HepG2 (cell line): ENCODE results near the gene PCBP1. TPM values are rescaled to one million over a fixed set of nuclear protein-coding genes. Genes with fewer than 3 reads are reported as not detected.

Experiments
- AKNA ChIP-seq: sonication (generic); formaldehyde crosslinking; IDR thresholded peaks from 2 replicates; pipeline ENCODE4 v1.4.0; 2020; ENCODE audit warnings: missing genetic modification reagents, borderline replicate concordance
- CBX2 ChIP-seq, 2 experiments: fragments of 200-600 bp in 1 of 2; sonication (generic); formaldehyde crosslinking in 1 of 2; IDR thresholded peaks; 2 replicates each; pipeline versions ENCODE4 v1.7.0 to v1.8.1; 2018 to 2022; ENCODE audit warnings: low read depth in 2 of 2, low read length in 1 of 2, mild to moderate bottlenecking in 1 of 2, missing genetic modification reagents in 1 of 2
- DNMT3B ChIP-seq: conservative IDR thresholded peaks from 2 replicates; pipeline ENCODE4 v1.6.1; 2016; ENCODE audit warnings: missing biosample characterization, control low read depth
- ETV5 ChIP-seq: IDR thresholded peaks from 2 replicates; pipeline ENCODE4 v1.6.1; 2018; ENCODE audit warnings: missing biosample characterization, missing genetic modification reagents, inconsistent platforms, borderline replicate concordance
- HOMEZ ChIP-seq: IDR thresholded peaks from 2 replicates; pipeline ENCODE4 v1.6.1; 2016; ENCODE audit warnings: low read depth
- IRF1 ChIP-seq: sonication (generic); formaldehyde crosslinking; IDR thresholded peaks from 2 replicates; pipeline ENCODE4 v1.4.0; 2020; ENCODE audit warnings: low read depth, mild to moderate bottlenecking, missing genetic modification reagents
- KDM1A ChIP-seq: IDR thresholded peaks from 2 replicates; pipeline ENCODE4 v1.6.1; 2016; ENCODE audit warnings: missing compliant biosample characterization
- MYNN ChIP-seq: sonication (generic); formaldehyde crosslinking; IDR thresholded peaks from 2 replicates; pipeline ENCODE4 v1.4.0; 2020; ENCODE audit warnings: mild to moderate bottlenecking, low read depth, missing genetic modification reagents
- NCOA2 ChIP-seq: sonication (generic); formaldehyde crosslinking; IDR thresholded peaks from 2 replicates; pipeline ENCODE4 v1.8.0; 2022; ENCODE audit warnings: inconsistent platforms
- PATZ1 ChIP-seq: sonication (generic); formaldehyde crosslinking; IDR thresholded peaks from 2 replicates; pipeline ENCODE4 v1.4.0; 2020; ENCODE audit warnings: missing genetic modification reagents
- RFX3 ChIP-seq: IDR thresholded peaks from 2 replicates; pipeline ENCODE4 v1.6.1; 2016; ENCODE audit warnings: missing biosample characterization, missing genetic modification reagents
- ZFAT ChIP-seq: sonication (generic); formaldehyde crosslinking; conservative IDR thresholded peaks from 2 replicates; pipeline ENCODE4 v1.8.1; 2023; ENCODE audit warnings: missing genetic modification reagents, inconsistent platforms
- ZNF484 ChIP-seq: sonication (generic); formaldehyde crosslinking; IDR thresholded peaks from 2 replicates; pipeline ENCODE4 v1.5.1; 2020; ENCODE audit warnings: mild to moderate bottlenecking, low read depth, missing genetic modification reagents, borderline replicate concordance
- ZNF574 ChIP-seq: sonication (generic); formaldehyde crosslinking; IDR thresholded peaks from 2 replicates; pipeline ENCODE4 v1.4.0; 2020; ENCODE audit warnings: missing genetic modification reagents
- ZNF720 ChIP-seq: sonication (generic); formaldehyde crosslinking; IDR thresholded peaks from 2 replicates; pipeline ENCODE4 v1.4.0; 2020; ENCODE audit warnings: missing genetic modification reagents
- polyA plus RNA-seq, 8 experiments: library from polyadenylated mRNA; depleted of rRNA in 3 of 8; stranded (reverse) in 7 of 8; unstranded in 1 of 8; fragments of >200 nt; fragmentation: Illumina TruSeq in 4 of 8; extraction: Trizol in 4 of 8; gene quantifications; 2 replicates each; pipeline versions ENCODE4 v1.2.1 to v1.2.3, GENCODE V29; 2011 to 2016; ENCODE audit warnings: low read depth in 4 of 8, missing spikeins in 1 of 8, mixed read lengths in 1 of 8; ENCODE audit not compliant: insufficient read depth in 1 of 8
- total RNA-seq, 5 experiments: library from RNA; depleted of rRNA; stranded (reverse); fragments of >200 nt; fragmentation: Illumina TruSeq; extraction: Trizol; gene quantifications; 2 replicates each; pipeline ENCODE4 v1.2.3, GENCODE V29; 2016; ENCODE audit warnings: low read depth in 1 of 5

Gene PCBP1
- total and polyA plus RNA-seq, 2 of the 13 experiments (the other 11 are each of a cell fraction or from before 2014, with no cell fraction given) = 32.0 to 137 TPM

- TF ChIP-seq PATZ1 (CRISPR knock-in tag) (0 out of 2 replicates have a peak, but pooled peaks have one; percentile 48), ZFAT (CRISPR knock-in tag) (no peak), KDM1A (CRISPR knock-in tag) (no peak), ZNF484 (CRISPR knock-in tag) (no peak), ETV5 (CRISPR knock-in tag) (peak; percentile 31; the same call in 1 of the 2 replicates), RFX3 (CRISPR knock-in tag) (no peak), NCOA2 (CRISPR knock-in tag) (peak; percentile 51; the same call in 1 of the 2 replicates), DNMT3B (CRISPR knock-in tag) (no peak), ZNF720 (no peak), IRF1 (CRISPR knock-in tag) (no peak), AKNA (CRISPR knock-in tag) (no peak), MYNN (CRISPR knock-in tag) (no peak), HOMEZ (CRISPR knock-in tag) (0 out of 2 replicates have a peak, but pooled peaks have one; percentile 39), CBX2 (IDR thresholded peaks at IDR 0.05; ENCODE audit: low read depth, low read length) (no peak), CBX2 (CRISPR knock-in tag; IDR thresholded peaks at IDR 0.05; ENCODE audit: low read depth) (no peak), ZNF574 (peak; percentile 27; the same call in 1 of the 2 replicates)
These were observed 17.2 kb downstream of the PCBP1 start (continued) for GRCh38 chr2:70104231-70105111.
